HepG2 (cell line): Measurements from ENCODE around the gene MGMT. TPM values are rescaled to one million over a fixed set of nuclear protein-coding genes. Genes with fewer than 3 reads are reported as not detected.

Experiments
- ATAC-seq: fragments of 200-7000 bp; cut with Tn5 transposase; 3 replicates; pipeline ENCODE4 v1.9.1; 2020; ENCODE audit warnings: mild to moderate bottlenecking, moderate library complexity
- BruUV-seq: library from RNA; stranded (reverse); fragments of 400-500 nt; replicated peaks from 2 replicates; lab custom pipeline; 2021; lab: Mats Ljungman, UMichigan
- CTCF ChIA-PET: fragments of 300-600 bp; formaldehyde crosslinking; extraction: SDS; loops from one replicate; lab custom pipeline; 2021; ENCODE audit warnings: low total read pairs, inconsistent platforms, low intra/inter-chr PET ratio; lab: Yijun Ruan, JAX
- POLR2A ChIA-PET: fragments of 350-600 bp; sonication (Branson Sonifier 250); formaldehyde crosslinking; loops from one replicate; lab custom pipeline; 2020; ENCODE audit warnings: antibody characterized with exemption, inconsistent platforms; lab: Yijun Ruan, JAX
- DNase-seq: peaks from one replicate; pipeline ENCODE4 v3.0.0-alpha.2; 2015; ENCODE audit warnings: low spot score
- FAIRE-seq: peaks from 3 replicates; lab custom pipeline; 2011; peaks lifted over from hg19 to GRCh38; lab: Jason Lieb, UNC
- H2AFZ ChIP-seq: one replicate; pipeline ENCODE4 v1.6.1; 2011; ENCODE audit warnings: low read length, inconsistent platforms
- H3K27ac ChIP-seq: fragments of 300-600 bp; 3 replicates; pipeline ENCODE4 v1.8.0; 2011; ENCODE audit warnings: mixed run types, mild to moderate bottlenecking, mixed read lengths, low read length, inconsistent platforms; ENCODE audit not compliant: insufficient read depth; ENCODE audit errors: extremely low read length
- H3K27me3 ChIP-seq, 2 experiments: fragments of 200-600 bp in 1 of 2; 2 replicates in 1 of 2; 3 replicates in 1 of 2; pipeline versions ENCODE4 v1.6.0 to v1.8.0; 2011; ENCODE audit warnings: low read length in 2 of 2, mild to moderate bottlenecking in 2 of 2, moderate library complexity in 2 of 2, inconsistent platforms in 1 of 2; ENCODE audit not compliant: insufficient read depth in 2 of 2, control insufficient read depth in 1 of 2
- H3K36me3 ChIP-seq, 2 experiments: fragments of 200-600 bp in 1 of 2; replicated peaks in 1 of 2; 2 replicates in 1 of 2; 3 replicates in 1 of 2; pipeline versions ENCODE4 v1.5.1 to v1.8.0; 2011; ENCODE audit warnings: low read length in 2 of 2, inconsistent platforms in 1 of 2; ENCODE audit not compliant: insufficient read depth in 2 of 2, control insufficient read depth in 1 of 2
- H3K4me1 ChIP-seq: 2 replicates; pipeline ENCODE4 v1.5.1; 2012; ENCODE audit warnings: low read length, inconsistent platforms; ENCODE audit not compliant: insufficient read depth
- H3K4me2 ChIP-seq: 2 replicates; pipeline ENCODE4 v1.6.0; 2011; ENCODE audit warnings: low read depth, low read length, inconsistent platforms
- H3K4me3 ChIP-seq, 3 experiments: fragments of 200-600 bp in 1 of 3; sonication (generic), shearing (Covaris generic) in 1 of 3; replicated peaks in 1 of 3; 2 replicates each; pipeline ENCODE4 v1.5.1; 2011 to 2016; ENCODE audit warnings: low read length in 3 of 3, inconsistent platforms in 2 of 3, low read depth in 2 of 3, mild to moderate bottlenecking in 2 of 3, control low read depth in 1 of 3, mixed read lengths in 1 of 3; ENCODE audit not compliant: insufficient read depth in 1 of 3
- H3K79me2 ChIP-seq: one replicate; pipeline ENCODE4 v1.6.1; 2011; ENCODE audit warnings: low read length, inconsistent platforms; ENCODE audit not compliant: insufficient read depth
- H3K9ac ChIP-seq: 2 replicates; pipeline ENCODE4 v1.6.0; 2011; ENCODE audit warnings: mild to moderate bottlenecking, low read depth, low read length, inconsistent platforms; ENCODE audit not compliant: insufficient read depth
- H3K9me3 ChIP-seq: 2 replicates; pipeline ENCODE4 v1.5.1; 2012; ENCODE audit warnings: mild to moderate bottlenecking, low read length
- H4K20me1 ChIP-seq: 2 replicates; pipeline ENCODE4 v1.6.0; 2011; ENCODE audit warnings: inconsistent platforms, mild to moderate bottlenecking, low read length, moderate library complexity; ENCODE audit not compliant: insufficient read depth
- AHR ChIP-seq: IDR thresholded peaks from 2 replicates; pipeline ENCODE4 v1.6.1; 2018; ENCODE audit warnings: missing genetic modification reagents, missing compliant biosample characterization
- ARNT ChIP-seq: fragments of 450-650 bp; IDR thresholded peaks from 2 replicates; pipeline ENCODE4 v1.6.1; 2017
- ATF6 ChIP-seq: sonication (generic); formaldehyde crosslinking; conservative IDR thresholded peaks from 2 replicates; pipeline ENCODE4 v1.4.0; 2020; ENCODE audit warnings: missing genetic modification reagents
- CEBPG ChIP-seq: IDR thresholded peaks from 2 replicates; pipeline ENCODE4 v1.6.1; 2016
- JARID2 ChIP-seq: sonication (generic); formaldehyde crosslinking; IDR thresholded peaks from 2 replicates; pipeline ENCODE4 v1.8.1; 2023; ENCODE audit warnings: missing genetic modification reagents, inconsistent platforms; ENCODE audit not compliant: insufficient replicate concordance
- KLF15 ChIP-seq: sonication (generic); formaldehyde crosslinking; IDR thresholded peaks from 2 replicates; pipeline ENCODE4 v1.8.1; 2023; ENCODE audit warnings: borderline replicate concordance, mild to moderate bottlenecking, inconsistent platforms, missing genetic modification reagents, mixed read lengths
- MIXL1 ChIP-seq: IDR thresholded peaks from 2 replicates; pipeline ENCODE4 v1.6.1; 2016
- PHF20 ChIP-seq: sonication (generic); formaldehyde crosslinking; IDR thresholded peaks from 2 replicates; pipeline ENCODE4 v1.5.0; 2020; ENCODE audit warnings: mild to moderate bottlenecking, missing genetic modification reagents
- PHF8 ChIP-seq: sonication (generic); formaldehyde crosslinking; IDR thresholded peaks from 2 replicates; pipeline ENCODE4 v1.5.0; 2020; ENCODE audit warnings: missing genetic modification reagents
- SMAD3 ChIP-seq: sonication (generic); formaldehyde crosslinking; IDR thresholded peaks from 2 replicates; pipeline ENCODE4 v1.4.0; 2020; ENCODE audit warnings: missing genetic modification reagents
- SOX6 ChIP-seq, 2 experiments: fragments of 450-650 bp in 1 of 2; sonication (generic) in 1 of 2; formaldehyde crosslinking in 1 of 2; IDR thresholded peaks; 2 replicates each; pipeline versions ENCODE4 v1.4.0 to v1.6.1; 2017 to 2020; ENCODE audit warnings: antibody characterized with exemption in 1 of 2, mild to moderate bottlenecking in 1 of 2, missing genetic modification reagents in 1 of 2
- SRSF9 ChIP-seq: fragments of 200-400 bp; formaldehyde crosslinking; IDR thresholded peaks from 2 replicates; pipeline ENCODE4 v1.6.1; 2018; ENCODE audit warnings: borderline replicate concordance, mild to moderate bottlenecking, low read depth, low read length; ENCODE audit not compliant: insufficient read depth, poor library complexity, severe bottlenecking
- YEATS4 ChIP-seq: sonication (generic); formaldehyde crosslinking; IDR thresholded peaks from 2 replicates; pipeline ENCODE4 v1.4.0; 2020; ENCODE audit warnings: missing genetic modification reagents, borderline replicate concordance
- ZNF3 ChIP-seq: IDR thresholded peaks from 2 replicates; pipeline ENCODE4 v1.7.0; 2017; ENCODE audit warnings: inconsistent platforms
- ZNF441 ChIP-seq: sonication (generic); formaldehyde crosslinking; IDR thresholded peaks from 2 replicates; pipeline ENCODE4 v1.7.0; 2021; ENCODE audit warnings: missing genetic modification reagents, borderline replicate concordance
- ZNF569 ChIP-seq: sonication (generic); formaldehyde crosslinking; IDR thresholded peaks from 2 replicates; pipeline ENCODE4 v1.5.0; 2020; ENCODE audit warnings: mild to moderate bottlenecking, missing genetic modification reagents, moderate library complexity, borderline replicate concordance
- ZNF781 ChIP-seq: sonication (generic); formaldehyde crosslinking; IDR thresholded peaks from 2 replicates; pipeline ENCODE4 v1.5.1; 2020; ENCODE audit warnings: borderline replicate concordance, mild to moderate bottlenecking, missing genetic modification reagents; ENCODE audit errors: not compliant biosample characterization
- ZNF891 ChIP-seq: sonication (generic); formaldehyde crosslinking; IDR thresholded peaks from 2 replicates; pipeline ENCODE4 v1.5.0; 2020; ENCODE audit warnings: mild to moderate bottlenecking, missing genetic modification reagents
- WGBS: methylation state at CpG from one replicate; pipeline ENCODE4 v1.1.6; 2017; ENCODE audit warnings: low lambda C conversion rate; 5-methylcytosine and 5-hydroxymethylcytosine counted together
- in situ Hi-C: cut with HindIII; loops from 2 replicates; pipeline ENCODE4 v1.10.0; 2017; ENCODE audit warnings: low pct_unique_long_range_greater_than_20kb; ENCODE audit not compliant: extremely low pct_ligation_motif_present
- intact Hi-C: fragments of 100-400 bp; cut with micrococcal nuclease; formaldehyde crosslinking; loops from one replicate; pipeline ENCODE4 v1.10.0; 2022; ENCODE audit not compliant: unreplicated experiment
- polyA plus RNA-seq, 8 experiments: library from polyadenylated mRNA; depleted of rRNA in 3 of 8; stranded (reverse) in 7 of 8; unstranded in 1 of 8; fragments of >200 nt; fragmentation: Illumina TruSeq in 4 of 8; extraction: Trizol in 4 of 8; gene quantifications; 2 replicates each; pipeline versions ENCODE4 v1.2.1 to v1.2.3, GENCODE V29; 2011 to 2016; ENCODE audit warnings: low read depth in 4 of 8, missing spikeins in 1 of 8, mixed read lengths in 1 of 8; ENCODE audit not compliant: insufficient read depth in 1 of 8
- total RNA-seq, 5 experiments: library from RNA; depleted of rRNA; stranded (reverse); fragments of >200 nt; fragmentation: Illumina TruSeq; extraction: Trizol; gene quantifications; 2 replicates each; pipeline ENCODE4 v1.2.3, GENCODE V29; 2016; ENCODE audit warnings: low read depth in 1 of 5

Gene MGMT
- total and polyA plus RNA-seq, 2 of the 13 experiments (the other 11 are each of a cell fraction or from before 2014, with no cell fraction given): 12.0 to 19.5 TPM

GRCh38 chr10:129532838-129533237 is 65.8 kb downstream of the MGMT start (continued):
- TF ChIP-seq SOX6 (IDR thresholded peaks at IDR 0.05): no peak
- TF ChIP-seq SOX6 (CRISPR knock-in tag; IDR thresholded peaks at IDR 0.05): no peak
- no peak for TF ChIP-seq CEBPG
- TF ChIP-seq ZNF3 (CRISPR knock-in tag): no peak
- TF ChIP-seq ZNF569 (CRISPR knock-in tag): no peak

GRCh38 chr10:129533281-129533680 is 66.2 kb downstream of the MGMT start:
- CTCF ChIA-PET: no interaction called here
- FAIRE-seq (no peak), DNase-seq (no peak), ATAC-seq (no peak)
- H2AFZ ChIP-seq: no peak overlapping the region
- no peaks in the 10 kb centered on the region for H4K20me1 ChIP-seq
- H3K27me3 ChIP-seq: no peaks in the 10 kb centered on the region
- H3K27ac ChIP-seq: no peak overlapping the region
- H3K9ac ChIP-seq: no peak overlapping the region
- peaks cover 13% of the 10 kb centered on the region; the same call in 1 of the 2 replicates for H3K9me3 ChIP-seq
- H3K36me3 ChIP-seq: no peaks in the 10 kb centered on the region
- intact Hi-C loops (no loop called here), in situ Hi-C loops (no loop called here)
- TF ChIP-seq YEATS4 (CRISPR knock-in tag): no peak
- no peak for TF ChIP-seq ATF6 (CRISPR knock-in tag)
- TF ChIP-seq AHR: no peak
- no peak for TF ChIP-seq ZNF441
- TF ChIP-seq PHF20 (CRISPR knock-in tag): no peak
- TF ChIP-seq SMAD3 (CRISPR knock-in tag): no peak
- no peak for TF ChIP-seq SRSF9
- no peak for TF ChIP-seq PHF8 (CRISPR knock-in tag)
- no peak for TF ChIP-seq ARNT
- TF ChIP-seq ZNF781 (CRISPR knock-in tag): no peak
- TF ChIP-seq MIXL1 (CRISPR knock-in tag): no peak
- no peak for TF ChIP-seq KLF15 (CRISPR knock-in tag)
- no peak for TF ChIP-seq JARID2
- no peak for TF ChIP-seq ZNF891
- no peak overlapping the region for H3K4me2 ChIP-seq
- peaks cover 11% of the 10 kb centered on the region for H3K4me1 ChIP-seq
- 84% methylated on average over 7 of the region's 11 CpGs for WGBS
- no peaks in the 10 kb centered on the region for H3K79me2 ChIP-seq
- BruUV-seq: no TSS peak
- POLR2A ChIA-PET: no interaction called here
- H3K4me3 ChIP-seq: no peak overlapping the region
